Daoy (cell line): ENCODE measurements around the gene COMMD4. TPM values are rescaled to one million over a fixed set of nuclear protein-coding genes. Genes with fewer than 3 reads are reported as not detected.

Source experiments
- DNase-seq: peaks from one replicate; pipeline ENCODE4 v3.0.0-alpha.2; 2015; ENCODE audit warnings: low read depth
- total RNA-seq: library from RNA; depleted of rRNA; stranded (reverse); fragments of >200 nt; shearing (Covaris generic); gene quantifications from 2 replicates; pipeline ENCODE4 v1.2.3, GENCODE V29; 2014

COMMD4 gene
- total RNA-seq, 1 experiment from 2014 or later = 99.4 TPM

DNA sequence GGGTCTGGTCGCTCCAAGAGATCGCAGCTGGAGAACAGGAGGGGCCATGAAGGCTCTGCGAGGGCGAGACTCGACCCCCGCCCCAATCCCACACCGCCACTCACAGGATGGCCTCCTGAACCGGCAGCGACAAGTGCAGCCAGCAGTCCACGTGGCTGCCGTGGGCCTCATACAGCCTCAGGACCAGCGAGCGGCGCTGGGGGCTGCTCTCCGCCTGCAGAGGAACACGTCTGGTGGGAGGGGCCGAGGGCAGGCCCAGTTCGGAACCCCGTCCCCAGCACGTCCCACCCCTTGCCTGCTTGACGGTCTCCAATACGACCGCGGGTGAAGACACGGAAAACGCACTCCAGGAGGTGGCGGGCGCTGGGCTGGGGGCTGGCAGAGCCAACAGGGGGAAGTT, 20.1 kb downstream of the COMMD4 start:
- no peak for DNase-seq

DNA sequence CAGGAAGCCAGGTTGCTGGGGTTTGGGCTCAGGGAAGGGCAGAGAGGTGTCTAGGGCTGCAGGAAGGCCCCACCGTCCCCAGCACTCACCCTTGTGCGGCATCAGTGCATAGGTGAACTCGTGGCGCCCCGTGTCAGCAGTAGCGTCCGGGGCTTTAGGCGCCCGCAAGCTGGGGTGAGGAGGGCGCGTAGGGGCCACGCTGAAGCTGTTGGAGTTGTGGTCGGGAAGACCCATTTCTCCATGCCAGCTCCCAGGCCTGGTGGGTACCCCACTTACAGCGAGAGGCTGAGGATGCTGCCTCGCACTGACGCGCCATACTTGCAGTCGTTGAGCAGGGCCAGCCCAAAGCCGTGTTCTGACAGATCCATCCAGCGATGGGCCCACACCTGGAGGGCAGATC, 20.7 kb downstream of the COMMD4 start:
- DNase-seq = no peak

DNA sequence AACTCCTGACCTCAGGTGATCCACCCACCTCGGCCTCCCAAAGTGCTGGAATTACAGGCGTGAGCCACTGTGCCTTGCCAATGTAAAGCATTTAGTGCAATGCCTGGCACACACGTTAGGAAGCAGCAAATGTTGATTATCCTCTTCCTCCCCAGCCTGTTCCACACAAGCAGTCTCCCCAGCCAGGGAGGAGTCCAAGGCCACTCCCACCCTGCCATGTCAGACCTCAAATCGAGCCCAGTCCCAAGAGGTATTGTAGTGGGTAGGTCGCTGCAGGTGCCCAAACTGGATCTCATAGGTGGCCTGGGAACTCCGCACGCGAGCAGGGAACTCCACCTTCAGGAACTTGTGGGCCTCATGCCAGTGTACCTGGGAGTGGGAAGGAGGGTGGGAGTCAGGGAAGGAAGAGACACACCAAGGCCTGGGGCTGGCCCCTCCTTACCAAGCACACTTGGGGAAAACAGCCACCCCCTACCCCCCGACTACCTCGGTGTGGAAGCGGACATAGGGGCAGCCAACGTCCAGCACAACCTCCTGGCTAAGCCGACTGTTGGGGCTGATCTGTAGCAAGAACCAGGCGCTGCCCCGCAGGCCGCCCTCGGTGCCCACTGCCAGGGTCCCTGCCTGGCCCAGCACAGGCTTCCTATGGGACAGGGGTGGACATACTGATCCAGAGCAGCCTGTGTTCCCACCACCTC, 22.3 kb downstream of the COMMD4 start:
- no peak for DNase-seq

DNA sequence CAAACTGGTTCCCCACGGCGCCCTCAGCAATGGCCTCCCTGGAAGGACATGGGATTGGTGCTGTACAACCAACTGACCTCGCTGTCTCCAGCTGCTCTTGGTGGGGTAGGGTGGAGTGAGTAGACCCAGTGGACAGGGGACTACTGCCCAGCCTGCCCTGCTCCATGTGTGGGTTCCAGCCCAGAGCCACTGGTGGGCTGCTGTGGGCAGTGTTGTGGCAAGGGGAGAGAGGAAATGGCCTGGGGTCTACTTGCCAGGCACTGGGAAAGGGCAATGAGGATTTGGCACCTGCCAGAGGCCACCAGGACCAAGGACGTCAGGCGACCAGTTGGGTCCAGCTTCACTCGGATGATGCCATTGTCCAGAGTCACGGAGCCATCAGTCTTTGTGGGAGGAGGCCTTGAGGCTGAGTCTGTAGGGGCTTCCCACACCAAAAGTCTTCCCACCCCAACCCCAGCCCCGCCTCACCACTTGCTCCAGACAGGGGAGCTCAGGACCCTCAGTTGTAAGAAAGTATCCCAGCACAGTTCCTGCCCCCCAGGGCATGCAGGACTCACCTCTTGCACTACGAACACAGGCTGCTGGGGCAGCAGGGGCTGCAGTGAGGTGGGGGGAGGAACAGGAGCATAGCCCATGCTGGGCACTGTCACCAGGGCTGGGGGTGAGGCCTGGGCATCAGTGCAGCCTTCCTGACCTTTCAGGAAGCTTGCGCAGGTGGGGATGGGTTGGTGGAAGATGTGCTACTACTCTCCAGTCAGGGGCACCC, 23.1 kb downstream of the COMMD4 start:
- DNase-seq = no peak

DNA sequence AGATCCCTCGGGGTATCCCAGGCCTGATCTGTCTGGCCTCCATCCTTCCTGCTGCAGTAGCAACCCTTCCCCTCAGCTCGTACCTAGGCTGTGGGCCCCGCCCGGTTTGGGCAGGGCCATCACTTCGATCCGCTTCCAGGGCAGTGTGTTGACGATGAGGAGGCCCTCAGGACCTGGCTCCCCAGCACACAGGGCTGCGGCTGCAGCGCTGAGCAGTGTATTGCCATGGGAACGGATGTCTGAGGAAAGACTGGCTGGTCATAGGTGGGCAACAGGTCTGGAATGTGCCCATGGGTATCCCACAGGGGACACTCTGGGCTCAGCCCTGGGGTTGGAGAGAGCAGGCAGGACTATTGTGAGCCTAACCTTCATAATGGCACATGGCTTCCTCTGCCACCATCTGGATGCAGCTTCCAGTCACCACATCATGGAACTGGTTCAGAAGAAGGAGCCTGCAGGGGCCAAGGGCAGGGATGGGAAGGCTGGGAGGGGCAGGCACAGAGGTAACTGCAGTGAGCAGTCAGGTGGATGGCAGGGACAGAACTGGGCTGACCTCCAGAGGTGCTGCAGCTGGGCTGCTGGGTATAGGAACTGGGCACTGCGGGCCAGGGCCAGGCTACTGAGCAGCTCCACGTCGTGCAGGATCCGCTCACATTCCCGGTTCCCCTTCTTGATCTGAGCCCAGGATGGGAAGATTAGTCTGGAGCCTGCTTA, 23.8 kb downstream of the COMMD4 start:
- no peak for DNase-seq

DNA sequence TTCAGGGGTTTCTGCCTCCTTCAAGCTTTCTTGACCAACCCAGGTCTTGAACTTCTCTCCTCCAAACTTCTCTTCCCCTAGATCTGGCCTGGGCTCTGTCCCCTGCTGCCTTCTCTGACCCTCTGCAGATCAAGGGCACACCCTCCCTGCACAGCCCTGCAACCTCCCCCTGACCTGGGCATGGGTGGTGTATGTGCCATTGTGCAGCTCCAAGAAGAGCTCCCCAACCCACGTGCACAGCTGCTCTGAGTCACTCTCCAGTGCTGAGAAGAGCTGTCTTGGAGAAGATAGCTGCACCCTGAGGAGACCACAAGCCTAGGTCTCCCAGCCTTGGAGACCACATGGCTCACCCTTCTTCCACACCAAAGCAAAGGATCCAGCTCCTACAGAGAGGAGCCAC, 24.5 kb downstream of the COMMD4 start:
- DNase-seq = no peak

DNA sequence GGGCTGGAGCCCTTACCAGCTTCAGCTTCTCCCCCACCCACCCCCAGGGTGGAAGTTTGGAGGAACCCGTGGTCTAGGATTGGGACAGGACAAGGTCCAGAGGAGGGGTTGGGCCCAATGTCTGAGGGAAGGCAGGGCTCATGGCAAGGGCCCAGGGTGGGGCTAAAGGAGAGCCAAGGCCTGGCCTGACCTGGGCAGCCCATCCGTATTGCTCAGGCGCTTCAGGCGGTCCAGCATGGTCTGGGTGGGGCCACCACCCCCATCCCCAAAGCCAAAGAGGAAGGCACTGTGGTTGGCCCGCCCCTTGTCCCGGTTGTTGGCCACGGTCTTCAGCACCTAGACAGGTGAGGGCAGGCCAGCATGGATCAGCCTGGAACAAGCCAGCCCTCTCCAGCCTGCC, 25.0 kb downstream of the COMMD4 start:
- no peak for DNase-seq

DNA sequence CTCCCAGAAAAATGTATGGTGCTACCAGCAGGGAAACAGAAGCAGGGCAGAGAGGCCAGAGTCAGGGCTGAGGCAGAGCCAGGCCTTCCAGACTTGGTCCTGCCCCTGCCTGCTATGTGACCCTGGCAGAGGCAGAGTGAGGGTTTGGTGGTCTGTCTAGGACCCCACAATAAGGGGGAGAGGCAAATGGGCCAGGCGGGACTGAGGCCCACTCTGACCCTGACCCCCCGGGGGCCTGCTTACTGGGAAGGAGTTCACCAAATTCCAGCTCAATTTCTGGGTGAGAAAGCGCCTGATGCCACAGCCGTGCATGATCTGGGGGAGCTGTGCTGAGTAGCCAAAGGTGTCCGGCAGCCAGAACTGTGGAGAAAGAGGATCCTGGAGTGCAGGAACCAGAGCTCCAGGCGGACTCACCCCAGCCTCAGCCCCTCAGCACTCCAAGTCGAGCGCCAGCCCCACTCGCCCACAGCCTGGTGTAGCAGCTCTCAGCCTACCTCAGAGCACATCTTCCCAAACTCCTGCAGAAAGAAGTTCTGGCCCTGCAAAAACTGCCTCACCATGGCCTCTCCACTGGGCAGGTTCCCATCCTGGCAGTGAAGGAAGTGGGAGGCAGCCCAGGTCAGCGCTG, 25.6 kb downstream of the COMMD4 start:
- DNase-seq = no peak

DNA sequence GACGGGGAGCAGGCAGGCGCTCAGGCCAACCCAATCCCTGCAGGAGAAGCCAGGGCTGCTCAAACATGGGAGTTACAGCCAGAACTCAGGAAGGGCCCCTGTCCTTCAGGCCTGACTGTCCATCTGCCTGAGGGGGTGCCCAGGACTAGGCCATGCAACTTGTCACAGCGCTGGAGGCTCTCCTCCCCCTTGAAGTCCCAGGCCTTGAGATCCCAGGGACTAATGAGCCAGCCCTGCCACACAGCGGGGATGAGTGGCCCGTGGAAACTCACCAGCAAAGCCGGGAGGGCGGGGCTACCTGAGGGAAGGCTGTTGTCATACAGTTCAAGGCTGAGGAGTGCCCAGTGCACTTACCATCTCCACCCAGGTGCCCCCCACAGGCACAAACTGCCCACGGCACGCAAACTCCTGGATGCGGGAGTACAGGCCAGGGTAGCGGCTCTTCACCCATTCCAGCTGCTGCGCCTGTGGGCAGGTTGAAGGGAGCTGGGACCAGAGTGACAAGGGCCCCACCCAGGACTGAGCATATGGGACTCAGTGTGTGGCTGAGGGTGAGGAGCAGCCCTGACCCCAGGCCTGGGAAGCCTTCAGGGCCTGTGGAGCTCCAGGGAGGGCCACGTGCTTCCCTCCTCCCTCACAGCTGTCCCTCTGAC, 26.3 kb downstream of the COMMD4 start:
- no peak for DNase-seq

DNA sequence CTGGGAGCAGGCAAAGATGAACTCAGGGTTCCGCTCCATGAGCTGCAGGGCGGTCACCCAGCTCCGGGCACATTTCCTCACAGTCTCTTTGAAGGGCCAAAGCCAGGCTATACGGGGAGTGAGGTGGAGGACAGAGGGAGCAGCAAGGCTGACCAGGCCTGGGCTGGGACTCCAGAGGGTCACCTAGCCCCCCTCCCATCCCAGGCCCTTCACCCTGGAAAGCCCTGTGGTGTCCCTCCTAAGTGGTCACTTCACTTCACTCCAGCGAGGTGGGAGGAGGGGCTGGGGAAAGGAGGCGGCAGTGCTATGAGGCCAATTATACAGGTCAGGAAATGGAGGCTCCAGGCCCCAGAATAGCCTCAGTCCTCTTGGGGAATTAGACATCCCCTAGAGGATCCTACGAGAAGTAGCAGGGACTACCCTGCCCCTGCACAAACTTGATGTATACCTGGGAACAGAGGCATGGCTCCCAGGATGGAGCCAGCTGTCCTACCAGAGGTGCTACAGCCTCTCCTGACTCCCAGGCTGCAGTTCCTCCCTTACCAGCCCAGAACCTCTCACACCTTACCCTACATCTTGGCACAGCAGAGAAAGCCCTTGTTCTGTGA, 26.9 kb downstream of the COMMD4 start:
- no peak for DNase-seq

DNA sequence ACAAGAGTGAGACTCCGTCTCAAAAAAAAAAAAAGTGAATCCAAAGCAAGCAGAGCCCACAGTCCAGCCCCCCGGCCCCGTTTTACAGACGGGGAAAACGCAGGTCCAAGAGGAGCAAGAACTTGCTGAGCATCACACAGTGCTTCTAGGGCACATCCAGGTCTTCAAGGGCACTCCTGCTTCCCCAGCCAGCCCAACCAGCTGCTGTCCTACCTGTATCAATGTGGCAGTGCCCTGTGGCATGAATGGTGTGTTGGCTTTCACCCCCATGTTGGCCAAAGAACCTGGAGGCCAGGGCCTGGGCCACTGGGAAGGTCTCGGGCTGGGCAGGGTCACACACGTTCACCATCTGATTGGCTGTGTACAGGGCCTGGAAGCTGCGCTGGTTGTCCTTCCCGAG, 27.9 kb downstream of the COMMD4 start:
- DNase-seq = no peak

DNA sequence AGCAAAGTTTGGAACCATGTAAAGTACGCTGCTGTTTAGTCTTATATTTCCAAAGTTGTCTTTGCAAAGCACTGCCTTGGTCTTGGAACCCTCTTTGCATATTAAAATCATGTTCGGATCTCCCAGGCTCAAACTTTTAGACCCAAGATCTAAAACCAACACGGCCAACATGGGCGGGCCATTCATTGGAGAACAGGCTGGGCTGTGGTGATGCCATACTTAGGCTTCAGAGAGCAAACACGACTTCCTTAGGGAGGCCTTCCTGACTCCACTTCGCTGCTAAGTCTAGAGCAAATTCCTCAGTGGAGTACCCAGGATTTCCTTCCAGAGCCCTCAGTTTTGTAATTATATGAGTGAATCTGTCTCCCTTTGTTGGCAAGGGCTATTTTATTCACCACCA, 29.0 kb downstream of the COMMD4 start:
- DNase-seq = no peak

DNA sequence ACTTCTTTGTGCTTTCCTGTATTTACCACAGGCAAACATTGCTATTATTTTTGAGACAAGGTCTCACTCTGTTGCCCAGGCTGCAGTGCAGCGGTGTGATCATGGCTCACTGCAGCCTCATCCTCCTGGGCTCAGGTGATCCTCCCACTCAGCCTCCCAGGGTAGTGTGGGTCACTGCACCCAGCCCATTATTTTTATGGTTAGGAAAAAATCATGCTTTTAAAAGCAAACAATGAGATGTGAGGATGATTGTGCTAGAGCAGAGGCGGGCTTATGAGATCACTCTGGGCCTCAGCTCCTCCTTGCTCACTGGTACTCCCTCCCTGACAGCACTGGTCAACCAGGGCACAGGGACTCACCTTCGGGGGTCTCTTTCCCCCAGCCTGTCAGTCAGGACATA, 30.3 kb downstream of the COMMD4 start:
- DNase-seq = no peak

DNA sequence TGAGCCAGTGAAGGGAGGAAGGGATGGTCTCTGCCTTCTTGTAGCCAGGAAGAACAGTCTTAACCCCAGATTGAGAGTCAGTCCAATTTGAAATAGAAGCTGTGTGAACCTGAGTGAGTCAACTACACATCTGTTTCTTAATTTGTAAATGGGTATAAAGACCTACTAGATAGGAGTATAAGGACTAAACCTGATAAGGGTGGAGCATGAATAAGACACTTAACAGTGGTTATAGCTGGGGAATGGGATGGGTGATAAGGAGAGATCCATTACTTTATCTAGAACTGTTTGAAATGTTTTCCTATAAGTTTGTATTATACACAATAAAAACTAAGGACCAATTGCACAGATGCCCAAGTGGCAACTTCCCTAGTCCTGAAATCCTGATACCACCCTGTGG, 31.1 kb downstream of the COMMD4 start:
- no peak for DNase-seq

DNA sequence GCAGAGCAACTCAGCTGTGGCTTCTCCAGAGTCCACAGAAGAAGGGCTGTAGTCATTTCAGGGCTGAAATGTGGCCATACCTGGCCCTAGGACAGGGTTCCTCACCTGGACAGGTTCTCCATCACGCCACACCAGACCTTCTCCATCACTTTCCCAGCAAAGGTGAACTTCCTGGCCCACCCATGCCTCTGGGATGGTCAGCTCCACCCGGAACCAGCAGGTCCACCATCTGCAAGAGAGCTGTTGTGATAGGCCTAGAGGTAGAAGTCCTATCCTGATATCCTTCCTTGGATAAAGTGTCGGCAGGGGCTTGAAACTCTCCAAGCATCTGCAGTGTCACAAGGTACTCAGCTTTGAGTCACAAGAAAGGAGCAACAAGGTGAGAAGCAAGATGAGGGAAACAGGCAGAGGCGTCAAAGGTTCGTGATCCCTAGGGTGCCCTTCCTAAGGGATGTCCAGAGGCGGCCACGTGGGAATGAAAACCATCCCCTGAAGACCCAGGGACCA, 31.6 kb downstream of the COMMD4 start:
- DNase-seq = no peak

DNA sequence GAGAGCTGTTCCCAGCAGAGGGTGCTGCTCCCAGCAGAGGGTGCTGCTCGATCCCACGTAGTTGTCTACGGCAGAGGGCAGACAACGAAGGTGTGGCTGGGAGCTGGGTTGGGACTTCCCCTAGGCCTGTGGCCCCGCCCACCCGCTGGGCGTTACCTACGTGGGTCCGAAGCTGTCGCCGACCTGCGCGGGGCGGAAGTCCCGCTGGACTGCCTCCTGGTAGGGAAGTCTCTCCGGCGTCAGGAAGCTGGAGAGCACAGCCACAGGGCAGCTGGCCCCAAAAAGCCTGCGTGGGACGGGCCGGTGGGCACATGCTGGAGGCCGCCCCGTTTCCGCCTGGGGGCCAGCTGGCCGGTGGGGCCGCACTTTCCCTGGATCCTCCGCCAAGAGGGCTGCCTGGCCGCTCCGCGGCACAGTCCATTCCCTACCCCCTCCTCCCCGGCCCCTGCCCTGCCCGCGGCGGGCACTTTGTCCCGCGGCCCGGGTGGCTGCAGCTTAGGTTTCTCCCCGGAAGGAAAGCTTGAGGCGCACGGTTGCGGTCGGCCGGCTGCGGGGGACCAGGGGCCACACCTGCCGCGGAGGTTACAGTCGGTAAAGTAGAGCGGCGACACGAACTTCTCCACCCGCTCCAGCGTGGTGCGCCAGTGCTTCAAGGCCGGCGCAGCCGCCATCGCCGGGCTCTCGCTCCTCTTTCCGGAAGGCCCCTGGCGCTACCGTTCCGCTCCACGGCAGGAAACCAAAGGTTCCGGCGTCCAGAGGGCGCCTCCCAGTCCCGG, 32.2 kb downstream of the COMMD4 start, which contains the start of gene MAN2C1:
Gene MAN2C1 (minus strand): TSS at position 695 of the 776 bp plus-strand sequence. CDS start 24 bp downstream, at position 671.
- peak; percentile 97 for DNase-seq

DNA sequence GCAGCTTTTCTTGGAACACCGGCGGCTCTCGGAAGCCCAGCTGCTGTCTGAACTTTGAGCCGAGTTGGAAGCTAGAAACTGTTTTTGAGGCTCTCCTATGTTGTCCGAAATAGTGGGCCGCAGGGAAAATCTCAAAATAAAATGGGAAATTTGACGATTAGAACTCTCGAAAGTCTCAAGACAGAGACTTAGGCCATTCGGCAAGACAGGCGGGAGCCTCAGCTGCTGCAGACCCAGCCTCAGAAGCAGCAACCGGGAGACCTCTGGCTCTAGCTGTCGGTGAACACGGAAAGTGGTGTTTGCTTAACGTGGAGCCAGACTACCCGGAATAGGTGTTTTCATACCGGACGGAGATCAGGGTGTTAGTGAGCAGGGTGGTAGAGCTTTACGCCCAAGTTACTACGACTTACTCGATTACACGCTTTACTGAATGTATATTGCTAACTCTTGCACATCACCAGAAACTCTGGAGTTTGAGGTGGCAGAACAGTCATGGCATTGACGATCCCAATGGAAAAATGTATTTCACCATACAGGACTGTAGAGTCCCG, 32.9 kb downstream of the COMMD4 start:
- DNase-seq = no peak

DNA sequence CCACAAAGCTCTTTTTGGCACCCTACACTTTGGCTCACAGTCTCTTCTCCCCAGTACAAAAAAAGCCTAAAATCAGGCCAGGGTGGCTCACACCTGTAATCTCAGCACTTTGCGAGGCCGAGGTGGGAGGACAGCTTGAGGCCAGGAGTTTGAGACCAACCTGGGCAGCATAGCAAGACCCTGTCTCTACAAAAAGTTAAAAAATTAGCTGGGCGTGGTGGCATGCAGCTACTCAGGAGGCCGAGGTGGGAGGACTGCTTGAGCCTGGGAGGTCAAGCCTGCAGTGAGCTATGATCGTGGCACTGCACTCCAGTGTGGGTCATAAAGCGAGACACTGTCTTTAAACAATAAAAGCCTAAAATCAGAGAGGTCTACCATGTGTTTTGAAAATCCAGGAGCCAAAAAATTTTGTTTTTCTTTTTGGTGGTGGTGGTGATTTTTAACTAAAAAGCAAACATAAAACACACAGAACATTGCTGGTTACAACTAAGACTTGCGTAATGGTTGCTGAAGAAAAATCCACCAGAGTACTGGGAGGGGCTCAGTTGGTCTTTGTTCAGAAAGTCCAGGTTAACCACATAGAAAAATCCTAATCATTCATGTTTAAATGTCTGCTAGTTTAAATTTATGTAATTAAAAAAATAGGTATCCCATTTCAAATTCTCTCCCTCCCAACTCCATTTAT, 34.2 kb downstream of the COMMD4 start:
- no peak for DNase-seq

DNA sequence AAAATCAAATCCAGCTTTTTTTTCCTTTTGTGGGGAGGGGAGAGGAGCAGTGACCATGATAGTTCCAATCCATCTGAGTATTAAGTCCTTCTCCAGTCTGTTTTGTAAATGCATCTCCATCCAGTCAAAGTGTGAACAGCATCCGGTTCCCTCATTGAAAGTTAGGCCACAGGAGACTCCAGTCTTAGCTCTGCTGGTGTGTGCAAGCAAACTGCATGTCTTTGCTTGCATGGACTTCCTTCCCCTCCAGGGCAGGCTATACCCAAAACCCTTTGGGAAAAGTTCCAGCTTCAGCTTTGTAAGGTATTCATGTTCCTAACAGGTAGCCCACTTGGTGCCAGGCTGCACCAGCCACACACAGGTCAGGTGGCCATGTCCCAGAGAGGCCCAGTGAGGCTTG, 35.6 kb downstream of the COMMD4 start:
- DNase-seq = no peak
